K562 (cell line): ENCODE results near the gene CLDN15. TPM values are rescaled to one million over a fixed set of nuclear protein-coding genes. Genes with fewer than 3 reads are reported as not detected.

ENCODE experiments used
- CHD1 ChIP-seq: fragments of 200-600 bp; sonication (generic); IDR thresholded peaks from one replicate; pipeline ENCODE4 v1.6.1; 2012; ENCODE audit warnings: mild to moderate bottlenecking, moderate library complexity, low read length, inconsistent platforms
- GATAD2B ChIP-seq: fragments of 450-650 bp; IDR thresholded peaks from 2 replicates; pipeline ENCODE4 v1.6.1; 2017; ENCODE audit warnings: mild to moderate bottlenecking, borderline replicate concordance
- KDM5B ChIP-seq: fragments of 200-600 bp; sonication (generic); IDR thresholded peaks from 2 replicates; pipeline ENCODE4 v1.6.1; 2012; ENCODE audit warnings: low read depth, mild to moderate bottlenecking, moderate library complexity, low read length, control low read depth, inconsistent platforms; ENCODE audit not compliant: insufficient replicate concordance
- RBM34 ChIP-seq: fragments of 200-400 bp; formaldehyde crosslinking; IDR thresholded peaks from 2 replicates; pipeline ENCODE4 v1.6.1; 2018; ENCODE audit warnings: low read length, borderline replicate concordance; ENCODE audit not compliant: insufficient read depth
- TCFL5 ChIP-seq: fragments of 250-450 bp; sonication (Bioruptor Pico); conservative IDR thresholded peaks from 2 replicates; pipeline ENCODE4 v1.6.1; 2021; ENCODE audit warnings: mild to moderate bottlenecking, moderate library complexity, matching md5 sums
- ZEB2 ChIP-seq: fragments of 450-650 bp; IDR thresholded peaks from 2 replicates; pipeline ENCODE4 v1.6.1; 2016
- ZNF165 ChIP-seq: fragments of 250-450 bp; sonication (Bioruptor Pico); IDR thresholded peaks from 2 replicates; pipeline ENCODE4 v1.4.0; 2020; ENCODE audit warnings: borderline replicate concordance
- ZNF217 ChIP-seq: sonication (generic); formaldehyde crosslinking; IDR thresholded peaks from 2 replicates; pipeline ENCODE4 v1.8.0; 2022; ENCODE audit warnings: mild to moderate bottlenecking, missing genetic modification reagents
- ZNF24 ChIP-seq: fragments of 450-650 bp; IDR thresholded peaks from 2 replicates; pipeline ENCODE4 v1.6.1; 2016
- polyA plus RNA-seq, 8 experiments: library from polyadenylated mRNA; depleted of rRNA in 4 of 8; stranded (reverse) in 5 of 8; unstranded in 3 of 8; fragments of >200 nt; fragmentation: Nextera tagmentation in 2 of 8; fragmentation: Illumina TruSeq in 1 of 8; extraction: Ambion mirVana in 2 of 8; extraction: Trizol in 1 of 8; gene quantifications; 2 replicates each; pipeline versions ENCODE4 v1.2.1 to v1.2.3, GENCODE V29; 2011 to 2014; ENCODE audit warnings: inconsistent platforms in 1 of 8, missing spikeins in 1 of 8
- total RNA-seq, 7 experiments: library from RNA; depleted of rRNA in 6 of 7; stranded (reverse); fragments of >200 nt in 6 of 7; fragmentation: Illumina TruSeq in 2 of 7; extraction: Trizol in 2 of 7; gene quantifications; 2 replicates each; pipeline versions ENCODE4 v1.2.1 to v1.2.3, GENCODE V29; 2011 to 2021; ENCODE audit warnings: low replicate concordance in 1 of 7
- TF ChIP-seq, protein P1 (sequence below): fragments of 450-650 bp; IDR thresholded peaks from 2 replicates; pipeline ENCODE4 v1.6.1; 2016; ENCODE audit warnings: mild to moderate bottlenecking, moderate library complexity
- TF ChIP-seq, protein P2 (sequence below): IDR thresholded peaks from 2 replicates; pipeline ENCODE4 v1.6.1; 2014; ENCODE audit warnings: antibody characterized with exemption
- TF ChIP-seq, protein P3 (sequence below): fragments of 450-650 bp; IDR thresholded peaks from 2 replicates; pipeline ENCODE4 v1.6.1; 2016; ENCODE audit warnings: mild to moderate bottlenecking

The CLDN15 gene
- total and polyA plus RNA-seq, 9 of the 15 experiments (the other 6 are each of a cell fraction or from before 2014, with no cell fraction given): 0.32 to 14.5 (median 7.4) TPM

DNA sequence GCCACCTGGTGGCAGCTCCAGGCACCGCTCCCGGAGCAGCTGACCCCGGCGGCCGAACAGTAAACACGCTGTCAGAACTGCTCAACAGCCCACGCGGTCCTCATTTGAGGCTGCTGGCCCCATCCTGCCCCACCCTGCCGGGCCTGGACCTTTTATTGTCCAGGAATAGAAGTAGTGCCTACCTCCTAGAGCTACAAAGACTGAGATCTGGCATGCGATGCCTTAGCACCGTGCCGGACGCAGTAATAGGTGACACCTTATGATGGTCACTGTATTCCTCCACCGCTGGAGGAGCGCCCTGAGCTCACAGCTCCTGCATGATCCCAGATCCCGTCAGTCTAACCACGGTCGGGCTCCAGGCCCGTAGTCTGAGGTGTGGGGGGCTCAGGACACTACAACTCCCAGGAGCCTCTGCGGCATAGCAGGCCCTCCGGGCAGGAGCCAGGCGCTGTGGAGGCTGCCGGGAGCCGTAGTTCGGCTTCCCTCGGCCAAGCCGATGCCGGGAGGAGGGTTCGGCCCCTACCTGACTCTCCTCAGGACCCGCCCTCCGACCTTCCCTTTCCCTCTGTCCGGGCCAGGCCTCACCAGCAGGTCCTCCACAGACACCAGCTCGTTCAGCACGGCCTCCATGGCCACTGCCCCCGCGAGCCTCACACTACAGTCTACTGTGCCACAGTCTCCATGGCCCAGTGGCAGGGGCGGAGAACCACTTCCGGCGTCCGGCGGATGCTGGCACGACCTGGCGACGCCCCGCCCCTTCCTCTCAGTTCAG is 7.0 kb upstream of the CLDN15 start, which contains the start of gene FIS1 (continued):
- TF ChIP-seq, protein P1, sequence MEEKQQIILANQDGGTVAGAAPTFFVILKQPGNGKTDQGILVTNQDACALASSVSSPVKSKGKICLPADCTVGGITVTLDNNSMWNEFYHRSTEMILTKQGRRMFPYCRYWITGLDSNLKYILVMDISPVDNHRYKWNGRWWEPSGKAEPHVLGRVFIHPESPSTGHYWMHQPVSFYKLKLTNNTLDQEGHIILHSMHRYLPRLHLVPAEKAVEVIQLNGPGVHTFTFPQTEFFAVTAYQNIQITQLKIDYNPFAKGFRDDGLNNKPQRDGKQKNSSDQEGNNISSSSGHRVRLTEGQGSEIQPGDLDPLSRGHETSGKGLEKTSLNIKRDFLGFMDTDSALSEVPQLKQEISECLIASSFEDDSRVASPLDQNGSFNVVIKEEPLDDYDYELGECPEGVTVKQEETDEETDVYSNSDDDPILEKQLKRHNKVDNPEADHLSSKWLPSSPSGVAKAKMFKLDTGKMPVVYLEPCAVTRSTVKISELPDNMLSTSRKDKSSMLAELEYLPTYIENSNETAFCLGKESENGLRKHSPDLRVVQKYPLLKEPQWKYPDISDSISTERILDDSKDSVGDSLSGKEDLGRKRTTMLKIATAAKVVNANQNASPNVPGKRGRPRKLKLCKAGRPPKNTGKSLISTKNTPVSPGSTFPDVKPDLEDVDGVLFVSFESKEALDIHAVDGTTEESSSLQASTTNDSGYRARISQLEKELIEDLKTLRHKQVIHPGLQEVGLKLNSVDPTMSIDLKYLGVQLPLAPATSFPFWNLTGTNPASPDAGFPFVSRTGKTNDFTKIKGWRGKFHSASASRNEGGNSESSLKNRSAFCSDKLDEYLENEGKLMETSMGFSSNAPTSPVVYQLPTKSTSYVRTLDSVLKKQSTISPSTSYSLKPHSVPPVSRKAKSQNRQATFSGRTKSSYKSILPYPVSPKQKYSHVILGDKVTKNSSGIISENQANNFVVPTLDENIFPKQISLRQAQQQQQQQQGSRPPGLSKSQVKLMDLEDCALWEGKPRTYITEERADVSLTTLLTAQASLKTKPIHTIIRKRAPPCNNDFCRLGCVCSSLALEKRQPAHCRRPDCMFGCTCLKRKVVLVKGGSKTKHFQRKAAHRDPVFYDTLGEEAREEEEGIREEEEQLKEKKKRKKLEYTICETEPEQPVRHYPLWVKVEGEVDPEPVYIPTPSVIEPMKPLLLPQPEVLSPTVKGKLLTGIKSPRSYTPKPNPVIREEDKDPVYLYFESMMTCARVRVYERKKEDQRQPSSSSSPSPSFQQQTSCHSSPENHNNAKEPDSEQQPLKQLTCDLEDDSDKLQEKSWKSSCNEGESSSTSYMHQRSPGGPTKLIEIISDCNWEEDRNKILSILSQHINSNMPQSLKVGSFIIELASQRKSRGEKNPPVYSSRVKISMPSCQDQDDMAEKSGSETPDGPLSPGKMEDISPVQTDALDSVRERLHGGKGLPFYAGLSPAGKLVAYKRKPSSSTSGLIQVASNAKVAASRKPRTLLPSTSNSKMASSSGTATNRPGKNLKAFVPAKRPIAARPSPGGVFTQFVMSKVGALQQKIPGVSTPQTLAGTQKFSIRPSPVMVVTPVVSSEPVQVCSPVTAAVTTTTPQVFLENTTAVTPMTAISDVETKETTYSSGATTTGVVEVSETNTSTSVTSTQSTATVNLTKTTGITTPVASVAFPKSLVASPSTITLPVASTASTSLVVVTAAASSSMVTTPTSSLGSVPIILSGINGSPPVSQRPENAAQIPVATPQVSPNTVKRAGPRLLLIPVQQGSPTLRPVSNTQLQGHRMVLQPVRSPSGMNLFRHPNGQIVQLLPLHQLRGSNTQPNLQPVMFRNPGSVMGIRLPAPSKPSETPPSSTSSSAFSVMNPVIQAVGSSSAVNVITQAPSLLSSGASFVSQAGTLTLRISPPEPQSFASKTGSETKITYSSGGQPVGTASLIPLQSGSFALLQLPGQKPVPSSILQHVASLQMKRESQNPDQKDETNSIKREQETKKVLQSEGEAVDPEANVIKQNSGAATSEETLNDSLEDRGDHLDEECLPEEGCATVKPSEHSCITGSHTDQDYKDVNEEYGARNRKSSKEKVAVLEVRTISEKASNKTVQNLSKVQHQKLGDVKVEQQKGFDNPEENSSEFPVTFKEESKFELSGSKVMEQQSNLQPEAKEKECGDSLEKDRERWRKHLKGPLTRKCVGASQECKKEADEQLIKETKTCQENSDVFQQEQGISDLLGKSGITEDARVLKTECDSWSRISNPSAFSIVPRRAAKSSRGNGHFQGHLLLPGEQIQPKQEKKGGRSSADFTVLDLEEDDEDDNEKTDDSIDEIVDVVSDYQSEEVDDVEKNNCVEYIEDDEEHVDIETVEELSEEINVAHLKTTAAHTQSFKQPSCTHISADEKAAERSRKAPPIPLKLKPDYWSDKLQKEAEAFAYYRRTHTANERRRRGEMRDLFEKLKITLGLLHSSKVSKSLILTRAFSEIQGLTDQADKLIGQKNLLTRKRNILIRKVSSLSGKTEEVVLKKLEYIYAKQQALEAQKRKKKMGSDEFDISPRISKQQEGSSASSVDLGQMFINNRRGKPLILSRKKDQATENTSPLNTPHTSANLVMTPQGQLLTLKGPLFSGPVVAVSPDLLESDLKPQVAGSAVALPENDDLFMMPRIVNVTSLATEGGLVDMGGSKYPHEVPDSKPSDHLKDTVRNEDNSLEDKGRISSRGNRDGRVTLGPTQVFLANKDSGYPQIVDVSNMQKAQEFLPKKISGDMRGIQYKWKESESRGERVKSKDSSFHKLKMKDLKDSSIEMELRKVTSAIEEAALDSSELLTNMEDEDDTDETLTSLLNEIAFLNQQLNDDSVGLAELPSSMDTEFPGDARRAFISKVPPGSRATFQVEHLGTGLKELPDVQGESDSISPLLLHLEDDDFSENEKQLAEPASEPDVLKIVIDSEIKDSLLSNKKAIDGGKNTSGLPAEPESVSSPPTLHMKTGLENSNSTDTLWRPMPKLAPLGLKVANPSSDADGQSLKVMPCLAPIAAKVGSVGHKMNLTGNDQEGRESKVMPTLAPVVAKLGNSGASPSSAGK: peak; percentile 92
- TF ChIP-seq ZNF165: no peak
- TF ChIP-seq ZEB2: no peak
- no peak for TF ChIP-seq TCFL5 (CRISPR knock-in tag)
- TF ChIP-seq GATAD2B: no peak
- TF ChIP-seq ZNF217 (CRISPR knock-in tag): no peak
- TF ChIP-seq, protein P2, sequence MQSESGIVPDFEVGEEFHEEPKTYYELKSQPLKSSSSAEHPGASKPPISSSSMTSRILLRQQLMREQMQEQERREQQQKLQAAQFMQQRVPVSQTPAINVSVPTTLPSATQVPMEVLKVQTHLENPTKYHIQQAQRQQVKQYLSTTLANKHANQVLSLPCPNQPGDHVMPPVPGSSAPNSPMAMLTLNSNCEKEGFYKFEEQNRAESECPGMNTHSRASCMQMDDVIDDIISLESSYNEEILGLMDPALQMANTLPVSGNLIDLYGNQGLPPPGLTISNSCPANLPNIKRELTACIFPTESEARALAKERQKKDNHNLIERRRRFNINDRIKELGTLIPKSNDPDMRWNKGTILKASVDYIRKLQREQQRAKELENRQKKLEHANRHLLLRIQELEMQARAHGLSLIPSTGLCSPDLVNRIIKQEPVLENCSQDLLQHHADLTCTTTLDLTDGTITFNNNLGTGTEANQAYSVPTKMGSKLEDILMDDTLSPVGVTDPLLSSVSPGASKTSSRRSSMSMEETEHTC: peak; percentile 84
- peak; percentile 37 for TF ChIP-seq CHD1
- peak; percentile 75 for TF ChIP-seq KDM5B
- TF ChIP-seq, protein P3, sequence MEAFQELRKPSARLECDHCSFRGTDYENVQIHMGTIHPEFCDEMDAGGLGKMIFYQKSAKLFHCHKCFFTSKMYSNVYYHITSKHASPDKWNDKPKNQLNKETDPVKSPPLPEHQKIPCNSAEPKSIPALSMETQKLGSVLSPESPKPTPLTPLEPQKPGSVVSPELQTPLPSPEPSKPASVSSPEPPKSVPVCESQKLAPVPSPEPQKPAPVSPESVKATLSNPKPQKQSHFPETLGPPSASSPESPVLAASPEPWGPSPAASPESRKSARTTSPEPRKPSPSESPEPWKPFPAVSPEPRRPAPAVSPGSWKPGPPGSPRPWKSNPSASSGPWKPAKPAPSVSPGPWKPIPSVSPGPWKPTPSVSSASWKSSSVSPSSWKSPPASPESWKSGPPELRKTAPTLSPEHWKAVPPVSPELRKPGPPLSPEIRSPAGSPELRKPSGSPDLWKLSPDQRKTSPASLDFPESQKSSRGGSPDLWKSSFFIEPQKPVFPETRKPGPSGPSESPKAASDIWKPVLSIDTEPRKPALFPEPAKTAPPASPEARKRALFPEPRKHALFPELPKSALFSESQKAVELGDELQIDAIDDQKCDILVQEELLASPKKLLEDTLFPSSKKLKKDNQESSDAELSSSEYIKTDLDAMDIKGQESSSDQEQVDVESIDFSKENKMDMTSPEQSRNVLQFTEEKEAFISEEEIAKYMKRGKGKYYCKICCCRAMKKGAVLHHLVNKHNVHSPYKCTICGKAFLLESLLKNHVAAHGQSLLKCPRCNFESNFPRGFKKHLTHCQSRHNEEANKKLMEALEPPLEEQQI: no peak
- TF ChIP-seq RBM34: no peak
- TF ChIP-seq ZNF24: no peak
